Measurements from ENCODE around the gene TGM1.

DNA sequence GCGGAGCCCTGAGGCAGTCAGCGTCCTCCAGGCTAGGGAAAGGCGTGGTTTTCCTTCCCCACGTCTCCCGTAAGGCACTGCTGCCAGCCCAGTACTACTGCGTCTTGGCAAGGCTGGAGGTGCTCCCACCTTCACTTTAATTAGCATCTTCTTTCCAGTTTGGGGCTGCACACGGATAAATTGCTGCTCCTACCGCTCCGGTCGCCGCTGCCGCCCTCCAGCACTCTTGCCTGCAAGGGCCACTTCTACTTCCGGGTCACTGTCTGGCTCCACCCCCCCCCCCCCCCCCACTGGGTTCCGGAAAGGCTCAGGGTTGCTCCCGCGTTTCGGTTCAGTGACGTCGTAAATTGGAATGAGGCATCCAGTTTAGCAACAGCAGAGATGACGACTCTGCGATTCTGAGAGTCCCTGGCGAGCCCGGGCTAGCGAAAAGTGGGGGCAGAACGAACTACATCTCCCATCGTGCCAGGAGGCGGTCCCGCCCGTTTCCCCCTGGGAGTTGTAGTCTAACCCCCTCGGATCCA is 30.8 kb downstream of the TGM1 start, which contains the start of gene NEDD8:
- no peak for TF ChIP-seq BACH1 (IDR thresholded peaks at IDR 0.05; ENCODE audit: borderline replicate concordance)
- no peak for TF ChIP-seq POLR2AphosphoS2 (IDR thresholded peaks at IDR 0.05; ENCODE audit: low read depth, low read length)
